IMR-90 (cell line): ENCODE data around the gene WBP11. TPM values are rescaled to one million over a fixed set of nuclear protein-coding genes. Genes with fewer than 3 reads are reported as not detected.

ENCODE experiments used
- ATAC-seq: fragments of 200-7000 bp; cut with Tn5 transposase; 2 replicates; pipeline ENCODE4 v1.9.1; 2020; ENCODE audit warnings: low read depth, mild to moderate bottlenecking, moderate library complexity
- BruUV-seq: library from RNA; stranded (reverse); fragments of 400-500 nt; replicated peaks from 2 replicates; lab custom pipeline; 2021; lab: Mats Ljungman, UMichigan
- CTCF ChIA-PET: fragments of 300-600 bp; formaldehyde crosslinking; extraction: SDS; loops from one replicate; lab custom pipeline; 2021; ENCODE audit warnings: antibody characterized with exemption; lab: Yijun Ruan, JAX
- POLR2A ChIA-PET: fragments of 300-600 bp; sonication (Branson Sonifier 250); formaldehyde crosslinking; loops from one replicate; lab custom pipeline; 2022; ENCODE audit warnings: antibody characterized with exemption; ENCODE audit not compliant: unreplicated experiment; lab: Charles Lee
- DNase-seq: peaks from one replicate; pipeline ENCODE4 v3.0.0; 2013
- H2AFZ ChIP-seq: replicated peaks from 2 replicates; pipeline ENCODE3; 2013; ENCODE audit warnings: low read length, mild to moderate bottlenecking; ENCODE audit not compliant: poor library complexity
- H2AK5ac ChIP-seq: 2 replicates; pipeline ENCODE4 v1.6.1; 2013; ENCODE audit warnings: low read depth, low read length, inconsistent platforms
- H2AK9ac ChIP-seq: replicated peaks from 2 replicates; pipeline ENCODE3; 2013; ENCODE audit warnings: mild to moderate bottlenecking, low read depth, low read length, moderate library complexity; ENCODE audit not compliant: poor library complexity
- H2BK120ac ChIP-seq: 2 replicates; pipeline ENCODE4 v1.6.1; 2013; ENCODE audit warnings: low read depth, low read length, inconsistent platforms
- H2BK15ac ChIP-seq: 3 replicates; pipeline ENCODE4 v1.6.1; 2013; ENCODE audit warnings: low read depth, low read length, inconsistent platforms
- H2BK20ac ChIP-seq: 2 replicates; pipeline ENCODE4 v1.6.1; 2013; ENCODE audit warnings: low read depth, mild to moderate bottlenecking, inconsistent platforms, low read length, moderate library complexity
- H2BK5ac ChIP-seq: 2 replicates; pipeline ENCODE4 v1.6.1; 2013; ENCODE audit warnings: mild to moderate bottlenecking, low read depth, low read length, inconsistent platforms; ENCODE audit not compliant: poor library complexity, severe bottlenecking
- H3K14ac ChIP-seq: replicated peaks from 2 replicates; pipeline ENCODE4 v1.6.1; 2013; ENCODE audit warnings: low read depth, low read length, inconsistent platforms
- H3K18ac ChIP-seq: 2 replicates; pipeline ENCODE4 v1.6.1; 2013; ENCODE audit warnings: low read depth, low read length, control low read depth
- H3K23ac ChIP-seq: 2 replicates; pipeline ENCODE4 v1.6.1; 2013; ENCODE audit warnings: low read depth, low read length, inconsistent platforms
- H3K27ac ChIP-seq: 2 replicates; pipeline ENCODE4 v1.5.1; 2013; ENCODE audit warnings: mild to moderate bottlenecking, control low read depth, low read length; ENCODE audit not compliant: insufficient read depth
- H3K27me3 ChIP-seq: 2 replicates; pipeline ENCODE4 v1.6.1; 2013; ENCODE audit warnings: low read length; ENCODE audit not compliant: control insufficient read depth, insufficient read depth
- H3K36me3 ChIP-seq: 2 replicates; pipeline ENCODE4 v1.6.1; 2013; ENCODE audit warnings: low read length, mixed read lengths; ENCODE audit not compliant: control insufficient read depth, insufficient read depth
- H3K4ac ChIP-seq: 2 replicates; pipeline ENCODE4 v1.6.1; 2013; ENCODE audit warnings: low read depth, low read length, inconsistent platforms
- H3K4me1 ChIP-seq: 2 replicates; pipeline ENCODE4 v1.6.1; 2013; ENCODE audit warnings: low read length, mixed read lengths; ENCODE audit not compliant: control insufficient read depth, insufficient read depth
- H3K4me2 ChIP-seq: 2 replicates; pipeline ENCODE4 v1.6.1; 2013; ENCODE audit warnings: low read depth, mild to moderate bottlenecking, control low read depth, low read length, moderate library complexity
- H3K4me3 ChIP-seq: 2 replicates; pipeline ENCODE4 v1.5.1; 2013; ENCODE audit warnings: low read depth, mild to moderate bottlenecking, control low read depth, low read length, moderate library complexity; ENCODE audit not compliant: insufficient read depth
- H3K56ac ChIP-seq: 2 replicates; pipeline ENCODE4 v1.6.1; 2013; ENCODE audit warnings: low read length, inconsistent platforms; ENCODE audit not compliant: insufficient read depth; ENCODE audit errors: extremely low read depth
- H3K79me1 ChIP-seq, 2 experiments: 2 replicates each; pipeline ENCODE4 v1.6.1; 2013; ENCODE audit warnings: low read length in 2 of 2, inconsistent platforms in 1 of 2, low read depth in 1 of 2
- H3K9ac ChIP-seq: 2 replicates; pipeline ENCODE4 v1.6.1; 2013; ENCODE audit warnings: low read depth, low read length, control low read depth
- H3K9me1 ChIP-seq: 2 replicates; pipeline ENCODE4 v1.6.1; 2013; ENCODE audit warnings: low read length, inconsistent platforms; ENCODE audit not compliant: insufficient read depth
- H3K9me3 ChIP-seq: 2 replicates; pipeline ENCODE4 v1.6.1; 2013; ENCODE audit warnings: low read length; ENCODE audit not compliant: control insufficient read depth, insufficient read depth
- H4K20me1 ChIP-seq: 2 replicates; pipeline ENCODE4 v1.6.1; 2013; ENCODE audit warnings: low read length, inconsistent platforms; ENCODE audit not compliant: insufficient read depth
- H4K5ac ChIP-seq: 2 replicates; pipeline ENCODE4 v1.6.1; 2013; ENCODE audit warnings: mild to moderate bottlenecking, low read depth, low read length, control low read depth
- H4K8ac ChIP-seq, 2 experiments: 2 replicates each; pipeline ENCODE4 v1.6.1; 2013; ENCODE audit warnings: low read depth in 2 of 2, low read length in 2 of 2, control low read depth in 1 of 2, inconsistent platforms in 1 of 2
- H4K91ac ChIP-seq: 2 replicates; pipeline ENCODE4 v1.6.1; 2013; ENCODE audit warnings: low read depth, low read length, inconsistent platforms; ENCODE audit not compliant: insufficient read depth
- MAFK ChIP-seq: IDR thresholded peaks from 2 replicates; pipeline ENCODE4 v1.6.1; 2012; ENCODE audit warnings: low read depth, low read length, improper control_type of control experiment
- NFE2L2 ChIP-seq: fragments of 150-350 bp; IDR thresholded peaks from 2 replicates; pipeline ENCODE4 v1.6.1; 2016; ENCODE audit warnings: low read depth, mild to moderate bottlenecking, low read length
- WGBS, 2 experiments: methylation state at CpG; one replicate each; pipeline versions ENCODE4 v1.1.5 to v1.1.7; 2013; ENCODE audit warnings: missing lambda C conversion rate in 2 of 2; ENCODE audit not compliant: insufficient read length in 1 of 2; ENCODE audit errors: extremely low coverage in 2 of 2; 5-methylcytosine and 5-hydroxymethylcytosine counted together
- dilution Hi-C: fragments of 300-500 bp; cut with HindIII; formaldehyde crosslinking; loops from one replicate; pipeline ENCODE4 v1.14.3; 2018; ENCODE audit warnings: low sequenced_read_pairs; ENCODE audit not compliant: unreplicated experiment
- in situ Hi-C: fragments of 300-500 bp; cut with MboI; formaldehyde crosslinking; loops from 3 replicates; pipeline ENCODE4 v1.14.3; 2019; ENCODE audit warnings: low sequenced_read_pairs, inconsistent platforms, mixed read lengths
- intact Hi-C: fragments of 100-400 bp; cut with micrococcal nuclease; formaldehyde crosslinking; loops from 2 replicates; pipeline ENCODE4 v1.10.0; 2022
- polyA plus RNA-seq, 3 experiments: library from polyadenylated mRNA; depleted of rRNA; stranded (reverse); fragments of >200 nt; gene quantifications; 2 replicates each; pipeline ENCODE4 v1.2.3, GENCODE V29; 2012; ENCODE audit warnings: low replicate concordance in 1 of 3
- total RNA-seq: library from RNA; depleted of rRNA; stranded (reverse); fragments of >200 nt; gene quantifications from 2 replicates; pipeline ENCODE4 v1.2.3, GENCODE V29; 2012

The WBP11 gene
- total and polyA plus RNA-seq, 2 of the 4 experiments (the other 2 are of a cell fraction), result 2.5 to 18.3 TPM

- H3K4me2 ChIP-seq, result peak overlapping the region; percentile 87
- POLR2A ChIA-PET, result no interaction called here
- no peaks in the 10 kb centered on the region for H3K36me3 ChIP-seq
- peak overlapping the region; percentile 13 for H2BK5ac ChIP-seq
- peak overlapping the region; percentile 63 to 79; a peak in 1 of 4 replicates for H4K8ac ChIP-seq
- peak overlapping the region; percentile 76 for H3K9ac ChIP-seq
- dilution Hi-C loops, result no loop called here
- peak overlapping the region; percentile 86; the same call in 1 of the 2 replicates for H3K4ac ChIP-seq
- H2AFZ ChIP-seq, result peak overlapping the region; percentile 92
- WGBS, 2 experiments, result 28% methylated on average over 4 of the region's 16 CpGs; no CpG with 5 or more reads in 1 of the 2 experiments
- H2BK20ac ChIP-seq, result no peak overlapping the region
- BruUV-seq, result no TSS peak
- intact Hi-C loops, result no loop called here
- DNase-seq, result peak; percentile 44
- no peak overlapping the region; the same call in 1 of the 2 replicates for H3K18ac ChIP-seq
- H3K4me1 ChIP-seq, result no peaks in the 10 kb centered on the region
- no peak overlapping the region for H2BK15ac ChIP-seq
- no peak for ATAC-seq
- H3K79me1 ChIP-seq, result peaks cover 0 to 29% of the 10 kb centered on the region in 2 experiments; a peak in 3 of 4 replicates
- peak overlapping the region; percentile 84; the same call in 1 of the 2 replicates for H3K14ac ChIP-seq
- no peak overlapping the region for H2AK5ac ChIP-seq
- peak overlapping the region; percentile 26; the same call in 1 of the 2 replicates for H4K5ac ChIP-seq
- H3K9me1 ChIP-seq, result no peaks in the 10 kb centered on the region
- H3K23ac ChIP-seq, result peak overlapping the region; percentile 84
- H4K91ac ChIP-seq, result no peak overlapping the region
- in situ Hi-C loops, result no loop called here
- TF ChIP-seq NFE2L2 (no peak), MAFK (peak; percentile 99)
- H2AK9ac ChIP-seq, result no peak overlapping the region
- peak overlapping the region; percentile 62 for H3K4me3 ChIP-seq
- no peaks in the 10 kb centered on the region; the same call in 1 of the 2 replicates for H3K9me3 ChIP-seq
- no peaks in the 10 kb centered on the region; the same call in 1 of the 2 replicates for H4K20me1 ChIP-seq
- no peak overlapping the region for H2BK120ac ChIP-seq
- H3K27ac ChIP-seq, result peak overlapping the region; percentile 76
- no peak overlapping the region for H3K56ac ChIP-seq
- H3K27me3 ChIP-seq, result no peaks in the 10 kb centered on the region
- CTCF ChIA-PET, result no interaction called here
These were observed 34.4 kb downstream of the WBP11 start for GRCh38 chr12:14768823-14769405.
